ENCODE data around the gene CLDN16.

GRCh38 chr3:190352861-190353457 lies 35.0 kb upstream of the CLDN16 start:
- TF ChIP-seq POLR2A (IDR thresholded peaks at IDR 0.05; ENCODE audit: low read length) = no peak
- no peak for TF ChIP-seq GATA1 (IDR thresholded peaks at IDR 0.05; ENCODE audit: low read depth, low read length)
